CD4-positive, alpha-beta memory T cell (primary cell): Measurements from ENCODE around the gene POLE2. TPM values are rescaled to one million over a fixed set of nuclear protein-coding genes. Genes with fewer than 3 reads are reported as not detected.

Experiments used
- CTCF ChIA-PET: fragments of 350-600 bp; sonication (Branson Sonifier 250); formaldehyde crosslinking; loops from one replicate; lab custom pipeline; 2021; ENCODE audit warnings: inconsistent platforms; ENCODE audit not compliant: partially characterized antibody; lab: Charles Lee
- POLR2A ChIA-PET: fragments of 350-600 bp; sonication (Branson Sonifier 250); formaldehyde crosslinking; loops from one replicate; lab custom pipeline; 2021; ENCODE audit not compliant: partially characterized antibody; lab: Charles Lee
- DNase-seq, 5 donors: peaks; one replicate each; pipeline versions ENCODE4 v3.0.0 to v3.0.0-alpha.2; 2020 to 2022; ENCODE audit warnings: mixed read lengths in 1 of 5
- H3K27ac ChIP-seq: one replicate; pipeline ENCODE4 v1.7.0; 2013; ENCODE audit warnings: low read depth, low read length
- H3K27me3 ChIP-seq: 2 replicates; pipeline ENCODE4 v1.7.0; 2013; ENCODE audit warnings: mild to moderate bottlenecking, low read length, moderate library complexity; ENCODE audit not compliant: insufficient read depth
- H3K36me3 ChIP-seq: 2 replicates; pipeline ENCODE4 v1.7.0; 2013; ENCODE audit warnings: mild to moderate bottlenecking, low read length, moderate library complexity; ENCODE audit not compliant: insufficient read depth
- H3K4me1 ChIP-seq: 2 replicates; pipeline ENCODE4 v1.7.0; 2013; ENCODE audit warnings: mild to moderate bottlenecking, low read length, moderate library complexity; ENCODE audit not compliant: insufficient read depth
- H3K4me3 ChIP-seq, 2 donors: one replicate each; pipeline ENCODE4 v1.7.0; 2013; ENCODE audit warnings: low read length in 2 of 2, mild to moderate bottlenecking in 1 of 2
- H3K9me3 ChIP-seq, 2 donors: one replicate each; pipeline ENCODE4 v1.7.0; 2013; ENCODE audit warnings: low read length in 2 of 2, control low read depth in 1 of 2; ENCODE audit not compliant: control insufficient read depth in 1 of 2
- H3K27ac Mint-ChIP-seq, 7 donors: one replicate each; pipeline ENCODE4 v1.8.0; 2020 to 2021; ENCODE audit warnings: mixed read lengths in 7 of 7, mild to moderate bottlenecking in 6 of 7, inconsistent platforms in 3 of 7, moderate library complexity in 3 of 7
- H3K27me3 Mint-ChIP-seq, 2 donors: one replicate each; pipeline ENCODE4 v1.8.0; 2020 to 2021; ENCODE audit warnings: mixed read lengths in 2 of 2
- H3K36me3 Mint-ChIP-seq, 2 donors: one replicate each; pipeline ENCODE4 v1.8.0; 2020 to 2021; ENCODE audit warnings: mixed read lengths in 2 of 2, inconsistent platforms in 1 of 2, mild to moderate bottlenecking in 1 of 2
- H3K4me1 Mint-ChIP-seq, 4 donors: one replicate each; pipeline ENCODE4 v1.8.0; 2020 to 2021; ENCODE audit warnings: mixed read lengths in 4 of 4, mild to moderate bottlenecking in 1 of 4
- H3K4me3 Mint-ChIP-seq, 8 donors: one replicate each; pipeline ENCODE4 v1.8.0; 2020 to 2021; ENCODE audit warnings: mixed read lengths in 8 of 8, mild to moderate bottlenecking in 7 of 8, moderate library complexity in 6 of 8, inconsistent platforms in 3 of 8
- H3K9me3 Mint-ChIP-seq, 8 donors: one replicate each; pipeline ENCODE4 v1.8.0; 2020 to 2021; ENCODE audit warnings: mixed read lengths in 8 of 8, mild to moderate bottlenecking in 5 of 8, inconsistent platforms in 3 of 8, moderate library complexity in 1 of 8
- intact Hi-C: fragments of 100-400 bp; cut with micrococcal nuclease; formaldehyde crosslinking; loops from one replicate; pipeline ENCODE4 v1.15.1; 2023
- polyA plus RNA-seq, 2 donors: library from polyadenylated mRNA; unstranded; fragments of 300-500 nt; fragmentation: Illumina TruSeq; gene quantifications; one replicate each; pipeline ENCODE4 v1.2.3, GENCODE V29; 2021
- total RNA-seq, 2 experiments: library from RNA; stranded (reverse); gene quantifications; one replicate each; pipeline ENCODE4 v1.2.3, GENCODE V29; 2021

Gene POLE2
- total and polyA plus RNA-seq, 4 experiments from 2014 or later = 1.6 to 3.1 (median 2.0) TPM

DNA sequence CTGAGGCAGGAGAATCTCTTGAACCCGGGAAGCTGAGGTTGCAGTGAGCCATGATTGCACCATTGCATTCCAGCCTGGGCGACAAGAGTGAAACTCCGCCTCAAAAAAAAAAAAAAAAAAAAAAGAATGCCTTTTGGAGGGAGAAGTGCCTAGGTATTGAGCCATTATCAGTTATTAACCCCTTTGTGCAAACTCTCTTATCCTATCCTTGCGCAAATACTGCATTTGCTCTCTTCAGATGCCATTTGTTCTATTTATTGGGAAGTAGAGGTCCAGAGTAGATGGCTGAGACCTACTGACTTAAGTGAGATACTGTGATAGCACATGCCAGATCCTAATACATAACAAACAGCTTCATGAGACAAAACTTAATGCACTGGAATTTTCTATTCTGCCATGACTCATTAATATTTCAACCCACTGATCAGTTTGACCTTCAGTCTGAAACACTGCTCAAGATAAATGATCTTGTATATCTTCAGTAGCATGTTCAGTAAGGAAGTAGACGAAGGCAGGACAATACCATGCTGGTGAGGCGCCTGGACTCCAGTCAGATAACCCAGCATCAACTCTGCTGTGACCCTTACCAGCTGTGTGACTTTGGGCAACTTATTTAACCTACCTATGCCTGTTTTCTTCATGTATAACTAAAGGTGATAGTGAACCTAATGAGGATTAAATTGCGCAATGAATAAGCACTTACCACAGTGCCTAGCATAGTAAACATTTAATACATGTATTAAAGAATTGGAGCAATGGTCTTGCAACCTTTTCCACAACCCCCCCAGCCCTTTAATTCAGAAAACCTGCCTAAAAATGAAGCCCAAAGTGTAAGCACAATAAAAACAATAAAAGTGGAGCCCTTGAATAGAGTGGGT is 47.2 kb downstream of the POLE2 start:
- Histone ChIP-seq H3K9me3 (no peaks in the 10 kb centered on the region), H3K27me3 (no peaks in the 10 kb centered on the region), H3K4me3 (no peak overlapping the region), H3K4me1 (peaks cover 48% of the 10 kb centered on the region), H3K36me3 (no peaks in the 10 kb centered on the region), H3K27ac (no peak overlapping the region)
- POLR2A ChIA-PET = interaction anchor here (1.0 to 1.6 kb wide), 5 partner anchors 20 to 222 kb away, joined by 3 to 5 read pairs (median 4); partner anchors contain the start of genes KLHDC2, MGAT2, RPL36AL and RPS29
- Mint-ChIP-seq H3K27me3 (no peaks in the 10 kb centered on the region), H3K27ac (peak overlapping the region; percentile 29 to 88 (median 67)), H3K4me3 (no peak overlapping the region), H3K4me1 (peaks cover 38 to 71% (median 59%) of the 10 kb centered on the region in 4 donors), H3K36me3 (peaks cover 20 to 25% of the 10 kb centered on the region in 2 donors), H3K9me3 (no peaks in the 10 kb centered on the region)
- CTCF ChIA-PET = interaction anchor here (0.7 kb wide), 1 partner anchor 1463 kb away, joined by 3 read pairs; no protein-coding TSS in a partner anchor
- intact Hi-C loops = no loop called here
- DNase-seq = no peak

GRCh38 chr14:49637534-49638078 is 50.4 kb downstream of the POLE2 start:
- Mint-ChIP-seq H3K4me1 (peaks cover 36 to 83% (median 58%) of the 10 kb centered on the region in 4 donors), H3K9me3 (peaks cover 0 to 3% (median 0%) of the 10 kb centered on the region in 8 donors), H3K27me3 (peaks cover 0 to 1% of the 10 kb centered on the region in 2 donors), H3K36me3 (peaks cover 20 to 40% of the 10 kb centered on the region in 2 donors), H3K27ac (peak overlapping the region; percentile 6 to 100 (median 87)), H3K4me3 (peak overlapping the region in 4 of 8 donors; percentile 4 to 52 (median 33))
- POLR2A ChIA-PET = interaction anchor here (7.5 to 10.7 kb wide), 2 partner anchors 15 to 131 kb away, joined by 153 to 413 read pairs; partner anchors contain the start of genes KLHDC2, MGAT2 and RPL36AL
- Histone ChIP-seq H3K4me1 (peaks cover 47% of the 10 kb centered on the region), H3K27me3 (no peaks in the 10 kb centered on the region), H3K4me3 (no peak overlapping the region), H3K36me3 (no peaks in the 10 kb centered on the region), H3K27ac (no peak overlapping the region), H3K9me3 (no peaks in the 10 kb centered on the region)
- intact Hi-C loops = loop anchor here (10.0 kb wide), 1 partner anchor 897 kb away; the partner anchor contains the start of gene MAP4K5
- CTCF ChIA-PET = interaction anchor here (1.1 to 3.8 kb wide), 5 partner anchors 17 to 192 kb away, joined by 3 to 34 read pairs (median 5); partner anchors contain the start of genes KLHDC2, MGAT2 and RPL36AL
- DNase-seq = no peak

DNA sequence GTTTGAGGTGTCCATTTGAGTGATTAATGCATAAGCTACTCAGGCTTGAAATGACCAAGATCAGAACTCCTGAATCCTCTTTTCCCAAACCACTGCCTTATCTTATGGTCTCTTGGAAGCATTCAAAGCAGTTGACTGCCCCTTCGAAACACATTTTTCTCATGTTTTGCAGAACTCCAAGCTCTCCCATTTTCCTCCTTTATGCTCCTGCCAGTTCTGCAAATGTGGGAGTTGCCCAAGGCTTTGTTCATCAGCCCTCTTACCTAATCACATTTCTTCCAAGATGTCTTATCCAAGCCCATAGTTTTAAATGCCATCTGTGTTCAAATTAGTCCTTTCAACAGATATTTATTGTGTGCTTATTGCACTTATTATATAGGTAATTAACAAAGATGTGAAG is 51.1 kb downstream of the POLE2 start:
- intact Hi-C loops = loop anchor here (10.0 kb wide), 1 partner anchor 898 kb away; the partner anchor contains the start of gene MAP4K5
- H3K4me3 ChIP-seq = no peak overlapping the region

DNA sequence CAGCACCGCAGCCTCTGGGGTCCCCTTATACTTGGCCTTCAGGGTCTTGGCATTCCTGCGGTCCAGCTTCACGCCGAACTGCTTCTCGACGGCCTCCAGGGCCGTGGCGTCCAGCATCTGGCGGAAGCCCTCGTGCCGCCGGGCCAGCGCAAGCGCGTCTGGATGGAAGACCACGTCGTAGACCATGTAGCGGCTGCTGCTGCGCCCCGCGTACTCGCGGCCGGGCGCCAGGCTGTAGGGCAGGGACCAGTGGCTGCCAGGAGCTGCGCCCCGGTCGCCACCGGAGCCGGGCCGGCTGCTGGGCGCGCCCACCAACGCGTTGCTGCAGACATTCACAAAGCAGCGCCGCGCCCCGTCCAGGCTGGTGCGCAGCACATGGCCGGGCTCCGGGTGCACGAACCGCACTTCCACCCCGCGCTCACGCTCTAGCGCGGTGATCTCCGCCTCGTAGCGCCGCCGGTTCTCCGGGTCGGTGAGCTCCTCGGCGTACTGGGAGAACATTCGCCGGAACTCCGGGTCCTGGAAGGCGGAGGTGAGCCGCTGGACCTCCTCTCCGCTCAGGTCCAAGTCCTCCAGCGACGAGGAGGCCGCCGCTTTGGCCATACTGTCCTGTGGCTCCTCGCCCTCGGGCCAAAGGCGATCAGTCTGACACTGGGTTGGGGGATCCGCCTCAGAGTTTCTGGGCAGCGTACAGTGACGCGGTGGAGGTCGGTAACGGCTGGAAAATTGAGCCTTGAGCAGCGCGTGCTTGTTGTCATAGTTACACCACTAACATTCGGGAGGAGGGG is 53.3 kb downstream of the POLE2 start, which contains the start of gene DNAAF2:
Gene DNAAF2, minus strand, starts transcription at position 698 of the 788 bp plus-strand sequence. Its CDS starts 95 bp downstream, at position 603.
- Mint-ChIP-seq H3K27ac (peak within 1 kb of the TSS; percentile 98 to 100 (median 99)), H3K36me3 (peaks cover 11 to 34% of the 10 kb centered on the region in 2 donors), H3K9me3 (peaks cover 0 to 3% (median 0%) of the 10 kb centered on the region in 8 donors), H3K27me3 (peaks cover 0 to 1% of the 10 kb centered on the region in 2 donors), H3K4me3 (peak within 1 kb of the TSS; percentile 96 to 100 (median 98)), H3K4me1 (peaks cover 28 to 79% (median 48%) of the 10 kb centered on the region in 4 donors)
- DNase-seq = peak; percentile 72 to 87 (median 82)
- intact Hi-C loops = loop anchor here (1.0 to 10.0 kb wide), 13 partner anchors 14 to 900 kb away; partner anchors contain the start of genes DMAC2L, KLHDC1, KLHDC2 and L2HGDH
- Histone ChIP-seq H3K36me3 (no peaks in the 10 kb centered on the region), H3K4me3 (peak within 1 kb of the TSS; percentile 90 to 99), H3K9me3 (no peaks in the 10 kb centered on the region), H3K27ac (peak within 1 kb of the TSS; percentile 99), H3K4me1 (peaks cover 46% of the 10 kb centered on the region), H3K27me3 (no peaks in the 10 kb centered on the region)
- CTCF ChIA-PET = interaction anchor here (0.6 to 6.6 kb wide), 33 partner anchors 9 to 594 kb away, joined by 3 to 135 read pairs (median 5); partner anchors contain the start of genes KLHDC1, KLHDC2, LRR1 and MGAT2
- POLR2A ChIA-PET = interaction anchor here (0.6 to 10.7 kb wide), 38 partner anchors 11 to 686 kb away, joined by 3 to 413 read pairs (median 4); partner anchors contain the start of genes KLHDC1, KLHDC2, LRR1 and MGAT2

More for the DNA sequence above, 51.1 kb downstream of the POLE2 start:
- H3K9me3 Mint-ChIP-seq = peaks cover 0 to 3% (median 0%) of the 10 kb centered on the region in 8 donors
- Histone ChIP-seq H3K4me1 (peaks cover 47% of the 10 kb centered on the region), H3K9me3 (no peaks in the 10 kb centered on the region), H3K36me3 (no peaks in the 10 kb centered on the region), H3K27me3 (no peaks in the 10 kb centered on the region), H3K27ac (peak overlapping the region; percentile 99)
- no peak for DNase-seq
- peaks cover 20 to 40% of the 10 kb centered on the region in 2 donors for H3K36me3 Mint-ChIP-seq
- H3K4me3 Mint-ChIP-seq = peak overlapping the region; percentile 39 to 98 (median 74)
- H3K27ac Mint-ChIP-seq = peak overlapping the region; percentile 42 to 100 (median 87)
- POLR2A ChIA-PET = interaction anchor here (0.6 to 10.7 kb wide), 7 partner anchors 9 to 132 kb away, joined by 3 to 413 read pairs (median 15); partner anchors contain the start of genes KLHDC1, KLHDC2, MGAT2 and RPL36AL
- peaks cover 0 to 1% of the 10 kb centered on the region in 2 donors for H3K27me3 Mint-ChIP-seq
- peaks cover 32 to 83% (median 55%) of the 10 kb centered on the region in 4 donors for H3K4me1 Mint-ChIP-seq
- CTCF ChIA-PET = interaction anchor here (1.1 to 3.8 kb wide), 5 partner anchors 16 to 193 kb away, joined by 3 to 34 read pairs (median 5); partner anchors contain the start of genes KLHDC2, MGAT2 and RPL36AL

DNA sequence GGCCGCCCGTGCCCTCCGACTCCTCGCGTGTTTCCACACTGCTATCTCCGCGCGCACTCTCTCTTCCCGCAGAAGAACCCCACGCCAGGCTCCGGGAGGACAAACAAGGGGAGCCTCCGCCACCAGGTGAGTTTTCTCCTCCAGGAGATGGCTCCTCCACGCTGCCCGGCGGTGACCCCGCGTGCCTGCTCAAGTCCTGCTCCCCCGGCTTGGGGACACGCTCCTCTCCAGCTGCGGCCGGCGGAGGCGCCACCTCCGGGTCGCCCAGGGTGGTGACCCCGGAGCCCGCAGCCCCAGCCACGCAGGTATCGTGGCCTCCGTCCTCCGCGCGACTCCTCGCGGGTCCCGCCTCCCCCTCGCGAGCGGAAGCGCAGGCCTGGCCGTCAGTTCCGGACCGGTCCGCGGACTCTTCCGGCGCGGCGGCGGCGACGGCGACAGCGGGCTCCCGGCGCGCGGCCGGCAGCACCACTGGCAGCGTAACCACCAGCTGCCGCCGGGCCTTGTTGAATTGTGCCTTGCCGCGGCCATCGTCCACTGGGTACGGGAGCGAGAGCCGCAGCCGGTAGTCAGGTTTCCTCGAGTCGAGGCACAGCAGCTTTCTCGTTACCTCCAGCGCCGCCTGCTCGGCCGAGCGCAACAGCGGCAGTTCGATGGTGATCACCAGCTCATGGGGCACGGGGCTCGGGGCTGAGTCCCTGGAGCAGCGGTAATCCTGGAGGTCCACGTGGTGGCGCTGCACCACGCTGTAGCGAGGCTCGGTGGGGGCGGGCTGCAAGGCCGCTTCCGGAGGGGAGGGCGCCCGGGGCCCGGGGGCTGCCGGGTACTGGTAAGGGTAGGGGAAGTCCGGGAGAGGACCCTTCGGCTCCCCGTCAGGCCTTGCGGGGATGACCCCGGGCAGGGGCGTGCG is 54.1 kb downstream of the POLE2 start:
- no peaks in the 10 kb centered on the region for H3K36me3 ChIP-seq
- H3K27ac ChIP-seq = peak overlapping the region; percentile 99
- peaks cover 0 to 1% of the 10 kb centered on the region in 2 donors for H3K27me3 Mint-ChIP-seq
- peak overlapping the region; percentile 95 to 100 (median 97) for H3K4me3 Mint-ChIP-seq
- peaks cover 0 to 3% (median 0%) of the 10 kb centered on the region in 8 donors for H3K9me3 Mint-ChIP-seq
- H3K27me3 ChIP-seq = no peaks in the 10 kb centered on the region
- ChIA-PET POLR2A (interaction anchor here (0.6 to 10.7 kb wide), 41 partner anchors 8 to 687 kb away, joined by 3 to 413 read pairs (median 4); partner anchors contain the start of genes KLHDC1, KLHDC2, LRR1 and MGAT2), CTCF (interaction anchor here (0.6 to 6.6 kb wide), 38 partner anchors 11 to 595 kb away, joined by 3 to 135 read pairs (median 4); partner anchors contain the start of genes KLHDC2, LRR1, MGAT2 and NEMF)
- H3K9me3 ChIP-seq = no peaks in the 10 kb centered on the region
- H3K4me1 ChIP-seq = peaks cover 48% of the 10 kb centered on the region
- H3K27ac Mint-ChIP-seq = peak overlapping the region; percentile 92 to 100 (median 96)
- DNase-seq = peak; percentile 92 to 95 (median 94)
- peaks cover 26 to 75% (median 43%) of the 10 kb centered on the region in 4 donors for H3K4me1 Mint-ChIP-seq
- intact Hi-C loops = loop anchor here (1.0 to 10.0 kb wide), 13 partner anchors 14 to 901 kb away; partner anchors contain the start of genes DMAC2L, KLHDC1, KLHDC2 and L2HGDH
- H3K36me3 Mint-ChIP-seq = peaks cover 6 to 34% of the 10 kb centered on the region in 2 donors
- peak overlapping the region; percentile 90 to 99 for H3K4me3 ChIP-seq
